Peyer's patch (tissue), 4 donors: Measurements from ENCODE around the gene MRPL48. TPM values are rescaled to one million over a fixed set of nuclear protein-coding genes. Genes with fewer than 3 reads are reported as not detected.

Experiments used
- DNase-seq, 3 donors: peaks; one replicate each; pipeline ENCODE4 v3.0.0-alpha.2; 2017 to 2019
- H3K27ac ChIP-seq, 4 donors: fragments of 200-600 bp; sonication (generic); one replicate each; pipeline ENCODE4 v1.5.1; 2016 to 2019
- H3K27me3 ChIP-seq, 2 donors: fragments of 200-600 bp; sonication (generic); one replicate each; pipeline ENCODE4 v1.5.1; 2019
- H3K36me3 ChIP-seq, 3 donors: fragments of 200-600 bp; sonication (generic); one replicate each; pipeline ENCODE4 v1.5.1; 2016 to 2019
- H3K4me1 ChIP-seq, 4 donors: fragments of 200-600 bp; sonication (generic); one replicate each; pipeline ENCODE4 v1.5.1; 2016 to 2019
- H3K4me3 ChIP-seq, 4 donors: fragments of 200-600 bp; sonication (generic); 1 replicate in 3 of 4; 2 replicates in 1 of 4; pipeline ENCODE4 v1.5.1; 2016 to 2019; ENCODE audit warnings: mild to moderate bottlenecking in 1 of 4
- H3K9me3 ChIP-seq, 4 donors: fragments of 200-600 bp; sonication (generic); one replicate each; pipeline ENCODE4 v1.5.1; 2016 to 2019; ENCODE audit warnings: mild to moderate bottlenecking in 1 of 4
- CTCF ChIP-seq, 6 experiments: fragments of 450-650 bp in 4 of 6; fragments of 200-600 bp in 2 of 6; sonication (generic) in 1 of 6; IDR thresholded peaks; one replicate each; pipeline ENCODE4 v1.5.1; 2017 to 2019; ENCODE audit warnings: antibody characterized with exemption in 6 of 6, mild to moderate bottlenecking in 3 of 6, moderate library complexity in 1 of 6
- POLR2A ChIP-seq, 2 donors: fragments of 450-650 bp; IDR thresholded peaks; one replicate each; pipeline ENCODE4 v1.5.1; 2017; ENCODE audit warnings: antibody characterized with exemption in 2 of 2, mild to moderate bottlenecking in 2 of 2, moderate library complexity in 2 of 2
- total RNA-seq, 4 donors: library from RNA; depleted of rRNA; stranded (reverse); fragments of >200 nt; gene quantifications; one replicate each; pipeline ENCODE4 v1.1.0, GENCODE V29; 2016

MRPL48 gene
- total RNA-seq, 4 donors from 2014 or later, result 26.8 to 50.3 (median 33.3) TPM

- Histone ChIP-seq H3K36me3 (no peaks in the 10 kb centered on the region), H3K27ac (no peak overlapping the region), H3K4me3 (no peak overlapping the region), H3K27me3 (no peaks in the 10 kb centered on the region), H3K4me1 (no peaks in the 10 kb centered on the region), H3K9me3 (no peaks in the 10 kb centered on the region)
- no peak for DNase-seq
- TF ChIP-seq POLR2A (IDR thresholded peaks at IDR 0.05), result no peak
- TF ChIP-seq CTCF (IDR thresholded peaks at IDR 0.05), result no peak
These were observed 27.1 kb downstream of the MRPL48 start for GRCh38 chr11:73814812-73815211.

- no peak for DNase-seq
- Histone ChIP-seq H3K36me3 (no peaks in the 10 kb centered on the region), H3K4me3 (no peak overlapping the region), H3K4me1 (no peaks in the 10 kb centered on the region), H3K9me3 (no peaks in the 10 kb centered on the region), H3K27me3 (no peaks in the 10 kb centered on the region), H3K27ac (no peak overlapping the region)
- TF ChIP-seq CTCF (IDR thresholded peaks at IDR 0.05), result no peak
- no peak for TF ChIP-seq POLR2A (IDR thresholded peaks at IDR 0.05)
These were observed 31.2 kb downstream of the MRPL48 start for GRCh38 chr11:73818846-73819245.

GRCh38 chr11:73830261-73830660 lies 42.6 kb downstream of the MRPL48 start:
- TF ChIP-seq POLR2A (IDR thresholded peaks at IDR 0.05) (no peak), CTCF (IDR thresholded peaks at IDR 0.05) (no peak)
- Histone ChIP-seq H3K27me3 (no peaks in the 10 kb centered on the region), H3K4me1 (no peaks in the 10 kb centered on the region), H3K4me3 (no peak overlapping the region), H3K36me3 (peaks cover 0 to 48% (median 0%) of the 10 kb centered on the region in 3 donors), H3K27ac (no peak overlapping the region), H3K9me3 (no peaks in the 10 kb centered on the region)
- DNase-seq, result no peak

GRCh38 chr11:73833067-73833466 lies 45.4 kb downstream of the MRPL48 start:
- H3K9me3 ChIP-seq, result no peaks in the 10 kb centered on the region
- H3K4me3 ChIP-seq, result no peak overlapping the region
- no peak for TF ChIP-seq CTCF (IDR thresholded peaks at IDR 0.05)
- no peak for TF ChIP-seq POLR2A (IDR thresholded peaks at IDR 0.05)
- no peak for DNase-seq
- no peak overlapping the region for H3K27ac ChIP-seq
- H3K4me1 ChIP-seq, result no peaks in the 10 kb centered on the region
- H3K36me3 ChIP-seq, result peaks cover 0 to 29% (median 0%) of the 10 kb centered on the region in 3 donors
- H3K27me3 ChIP-seq, result no peaks in the 10 kb centered on the region

- no peak for TF ChIP-seq POLR2A (IDR thresholded peaks at IDR 0.05)
- TF ChIP-seq CTCF (IDR thresholded peaks at IDR 0.05), result no peak
- Histone ChIP-seq H3K4me3 (no peak overlapping the region), H3K36me3 (peaks cover 0 to 12% (median 0%) of the 10 kb centered on the region in 3 donors), H3K4me1 (no peaks in the 10 kb centered on the region), H3K27ac (no peak overlapping the region), H3K27me3 (no peaks in the 10 kb centered on the region), H3K9me3 (no peaks in the 10 kb centered on the region)
- DNase-seq, result no peak
These were observed 50.9 kb downstream of the MRPL48 start for GRCh38 chr11:73838443-73839122.

GRCh38 chr11:73839123-73839457 lies 51.4 kb downstream of the MRPL48 start:
- Histone ChIP-seq H3K36me3 (peaks cover 0 to 17% (median 0%) of the 10 kb centered on the region in 3 donors), H3K27me3 (no peaks in the 10 kb centered on the region), H3K4me3 (no peak overlapping the region), H3K9me3 (no peaks in the 10 kb centered on the region), H3K27ac (no peak overlapping the region), H3K4me1 (no peaks in the 10 kb centered on the region)
- TF ChIP-seq POLR2A (IDR thresholded peaks at IDR 0.05), result no peak
- no peak for TF ChIP-seq CTCF (IDR thresholded peaks at IDR 0.05)
- no peak for DNase-seq
